Measurements from ENCODE around the gene SLC8A3. TPM values are rescaled to one million over a fixed set of nuclear protein-coding genes. Genes with fewer than 3 reads are reported as not detected.

SLC8A3 gene
- total and polyA plus RNA-seq, 9 of the 15 experiments (the other 6 are each of a cell fraction or from before 2014, with no cell fraction given): not detected

DNA sequence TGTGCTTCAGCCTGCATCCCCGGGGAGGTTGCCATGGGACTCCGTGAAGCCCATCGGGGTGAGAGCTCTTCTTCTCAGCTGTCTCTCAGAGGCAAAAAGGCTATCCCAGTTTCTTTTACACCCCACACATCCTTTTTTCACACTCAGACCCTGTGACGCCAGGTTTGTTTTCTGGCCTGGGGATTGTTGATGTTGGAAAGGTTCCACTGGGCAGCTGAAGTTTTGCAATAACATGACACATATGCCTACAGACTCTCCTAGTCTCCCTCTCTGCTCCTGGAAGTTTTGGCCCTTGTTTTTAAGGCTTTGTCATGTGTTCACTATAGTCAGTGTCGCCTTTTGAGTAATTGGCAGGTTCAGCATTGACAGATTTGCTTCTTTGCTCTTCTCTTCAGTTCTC is 190.9 kb downstream of the SLC8A3 start:
- Histone ChIP-seq H3K27ac (ENCODE audit: extremely low read depth, low read depth, low read length) (no peak overlapping the region), H3K79me2 (ENCODE audit: control insufficient read depth, insufficient read depth, low read length) (no peaks in the 10 kb centered on the region), H3K9ac (ENCODE audit: insufficient read depth in 1 of 2, low read depth in 2 of 2, low read length in 2 of 2) (no peak overlapping the region), H4K20me1 (replicated peaks; ENCODE audit: control insufficient read depth, insufficient read depth, low read length) (no peaks in the 10 kb centered on the region), H2AFZ (ENCODE audit: low read depth, low read length) (no peak overlapping the region), H3K4me1 (replicated peaks in 1 of 2; ENCODE audit: control insufficient read depth in 2 of 2, insufficient read depth in 2 of 2, low read length in 2 of 2) (no peaks in the 10 kb centered on the region), H3K27me3 (ENCODE audit: control insufficient read depth in 2 of 2, insufficient read depth in 2 of 2, low read length in 2 of 2) (peaks cover 0 to 7% of the 10 kb centered on the region in 2 experiments; a peak in 2 of 5 replicates), H3K36me3 (ENCODE audit: control insufficient read depth, insufficient read depth, low read length) (no peaks in the 10 kb centered on the region), H3K4me3 (no peak overlapping the region), H3K9me1 (ENCODE audit: control insufficient read depth, insufficient read depth, low read length) (no peaks in the 10 kb centered on the region), H3K4me2 (ENCODE audit: insufficient read depth, low read length) (no peak overlapping the region), H3K9me3 (replicated peaks; ENCODE audit: control insufficient read depth, insufficient read depth, low read depth, low read length) (no peaks in the 10 kb centered on the region)
- intact Hi-C loops (cut with micrococcal nuclease): no loop called here
- FAIRE-seq (no peak), DNase-seq (ENCODE audit: extremely low read depth in 1 of 4, low spot score in 3 of 4) (no peak), ATAC-seq (no peak)
- CTCF ChIA-PET (ENCODE audit: low intra/inter-chr PET ratio): no interaction called here
- BruUV-seq (replicated peaks): no TSS peak
- 0% methylated on average over 3 of the region's 5 CpGs for WGBS (ENCODE audit: insufficient coverage, low coverage, missing lambda C conversion rate)
- in situ Hi-C loops (cut with MboI): no loop called here
- TF ChIP-seq NFRKB (IDR thresholded peaks at IDR 0.05; ENCODE audit: low read depth) (no peak), ESRRB (CRISPR knock-in tag; IDR thresholded peaks at IDR 0.05; ENCODE audit: borderline replicate concordance) (no peak), CTBP1 (IDR thresholded peaks at IDR 0.05; ENCODE audit: borderline replicate concordance) (no peak)
- POLR2A ChIA-PET: no interaction called here

DNA sequence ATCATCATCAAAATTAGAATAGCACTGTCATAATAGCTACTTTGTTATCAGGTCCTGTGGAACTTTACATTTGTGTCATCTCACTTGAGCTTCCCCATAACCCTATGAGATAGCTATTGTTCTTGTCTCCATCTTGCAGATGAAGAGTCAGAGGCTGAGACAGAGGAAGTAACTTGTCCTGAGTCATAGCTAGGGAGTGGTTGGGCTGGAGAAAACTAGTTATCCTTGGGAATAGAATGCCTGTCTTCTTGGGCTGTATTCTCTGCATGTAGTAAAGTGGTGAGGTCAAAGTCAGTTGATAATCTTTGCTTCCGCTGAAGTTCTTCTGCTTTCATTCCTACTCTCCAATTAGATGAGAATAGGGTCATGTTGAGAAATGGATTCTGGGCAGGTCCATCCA is 192.5 kb downstream of the SLC8A3 start:
- Histone ChIP-seq H3K4me2 (ENCODE audit: insufficient read depth, low read length) (no peak overlapping the region), H3K9me1 (ENCODE audit: control insufficient read depth, insufficient read depth, low read length) (no peaks in the 10 kb centered on the region), H3K4me3 (no peak overlapping the region), H3K79me2 (ENCODE audit: control insufficient read depth, insufficient read depth, low read length) (no peaks in the 10 kb centered on the region), H4K20me1 (replicated peaks; ENCODE audit: control insufficient read depth, insufficient read depth, low read length) (no peaks in the 10 kb centered on the region), H3K4me1 (replicated peaks in 1 of 2; ENCODE audit: control insufficient read depth in 2 of 2, insufficient read depth in 2 of 2, low read length in 2 of 2) (no peaks in the 10 kb centered on the region), H3K9me3 (replicated peaks; ENCODE audit: control insufficient read depth, insufficient read depth, low read depth, low read length) (no peaks in the 10 kb centered on the region), H3K36me3 (ENCODE audit: control insufficient read depth, insufficient read depth, low read length) (no peaks in the 10 kb centered on the region), H3K27ac (ENCODE audit: extremely low read depth, low read depth, low read length) (no peak overlapping the region), H3K9ac (ENCODE audit: insufficient read depth in 1 of 2, low read depth in 2 of 2, low read length in 2 of 2) (no peak overlapping the region), H2AFZ (ENCODE audit: low read depth, low read length) (no peak overlapping the region), H3K27me3 (ENCODE audit: control insufficient read depth in 2 of 2, insufficient read depth in 2 of 2, low read length in 2 of 2) (peaks cover 0 to 7% of the 10 kb centered on the region in 2 experiments; a peak in 1 of 5 replicates)
- BruUV-seq (replicated peaks): no TSS peak
- 11% methylated on average over 1 of the region's 1 CpG for WGBS (ENCODE audit: insufficient coverage, low coverage, missing lambda C conversion rate)
- in situ Hi-C loops (cut with MboI) (no loop called here), intact Hi-C loops (cut with micrococcal nuclease) (no loop called here)
- ATAC-seq: no peak
- ChIA-PET POLR2A (no interaction called here), CTCF (ENCODE audit: low intra/inter-chr PET ratio) (no interaction called here)
- FAIRE-seq: no peak
- TF ChIP-seq SPI1 (IDR thresholded peaks at IDR 0.05; ENCODE audit: borderline replicate concordance, low read depth, low read length) (0 out of 2 replicates have a peak, but pooled peaks have one; percentile 3), HMBOX1 (IDR thresholded peaks at IDR 0.05) (peak; percentile 74), NFRKB (IDR thresholded peaks at IDR 0.05; ENCODE audit: low read depth) (no peak), POLR2G (IDR thresholded peaks at IDR 0.05; ENCODE audit: low read depth, low read length) (no peak)
- DNase-seq (ENCODE audit: extremely low read depth in 1 of 4, low spot score in 3 of 4): no peak

Other genes with a start within 250 kb of the SLC8A3 start
- 12.2 and 18.2 TPM in 2 replicates for gene COX16, start 170.7 kb upstream of the SLC8A3 start, total RNA-seq (2014; rRNA removed)
- gene COX16, start 170.7 kb upstream of the SLC8A3 start, total RNA-seq (2014; rRNA removed; fragmentation: Illumina TruSeq; extraction: Trizol): 27.8 and 30.8 TPM in 2 replicates
- 16.1 and 20.8 TPM in 2 replicates for gene COX16, start 170.7 kb upstream of the SLC8A3 start, total RNA-seq (2015; rRNA removed; fragmentation: Illumina TruSeq; extraction: Trizol)
- gene COX16, start 170.7 kb upstream of the SLC8A3 start, total RNA-seq (2021): 26.8 and 29.7 TPM in 2 replicates
- 13.3 and 17.1 TPM in 2 replicates for gene COX16, start 170.7 kb upstream of the SLC8A3 start, polyA plus RNA-seq (2011; rRNA removed)
- 19.7 and 20.8 TPM in 2 replicates for gene COX16, start 170.7 kb upstream of the SLC8A3 start, polyA plus RNA-seq (2014; fragmentation: Illumina TruSeq; extraction: Trizol)
- gene COX16, start 170.7 kb upstream of the SLC8A3 start, polyA plus RNA-seq (2014; fragmentation: Nextera tagmentation; extraction: Ambion mirVana): 10 to 100 TPM; 67.0 to 70.9 TPM
- 25.9 and 29.4 TPM in 2 replicates for gene COX16, start 170.7 kb upstream of the SLC8A3 start, polyA plus RNA-seq (2014; rRNA removed)
- 1.3 and 1.8 TPM in 2 replicates for gene SYNJ2BP, start 228.1 kb upstream of the SLC8A3 start, total RNA-seq (2014; rRNA removed)
- gene SYNJ2BP, start 228.1 kb upstream of the SLC8A3 start, total RNA-seq (2014; rRNA removed; fragmentation: Illumina TruSeq; extraction: Trizol): 3.1 TPM in 2 replicates
- 4.1 and 4.6 TPM in 2 replicates for gene SYNJ2BP, start 228.1 kb upstream of the SLC8A3 start, total RNA-seq (2015; rRNA removed; fragmentation: Illumina TruSeq; extraction: Trizol)
- gene SYNJ2BP, start 228.1 kb upstream of the SLC8A3 start, total RNA-seq (2021): 3.5 and 3.6 TPM in 2 replicates
- gene SYNJ2BP, start 228.1 kb upstream of the SLC8A3 start, polyA plus RNA-seq (2011; rRNA removed): 2.4 TPM in 2 replicates
- gene SYNJ2BP, start 228.1 kb upstream of the SLC8A3 start, polyA plus RNA-seq (2014; fragmentation: Illumina TruSeq; extraction: Trizol): 2.9 and 3.3 TPM in 2 replicates
- gene SYNJ2BP, start 228.1 kb upstream of the SLC8A3 start, polyA plus RNA-seq (2014; fragmentation: Nextera tagmentation; extraction: Ambion mirVana): 1 to 10 TPM; 3.7 to 4.3 TPM
- 1.8 and 3.5 TPM in 2 replicates for gene SYNJ2BP, start 228.1 kb upstream of the SLC8A3 start, polyA plus RNA-seq (2014; rRNA removed)